Uterus (tissue), 2 donors: ENCODE results near the gene TMEM37.

Experiments used
- CTCF ChIP-seq, 4 experiments: fragments of 200-600 bp in 2 of 4; fragments of 450-650 bp in 2 of 4; sonication (generic) in 2 of 4; IDR thresholded peaks; one replicate each; pipeline ENCODE4 v1.5.1; 2016 to 2019; ENCODE audit warnings: antibody characterized with exemption in 4 of 4, mild to moderate bottlenecking in 2 of 4, moderate library complexity in 1 of 4
- POLR2A ChIP-seq, 2 donors: fragments of 450-650 bp; IDR thresholded peaks; one replicate each; pipeline ENCODE4 v1.6.1; 2016; ENCODE audit warnings: antibody characterized with exemption in 2 of 2, mild to moderate bottlenecking in 1 of 2, moderate library complexity in 1 of 2

- TF ChIP-seq CTCF (IDR thresholded peaks at IDR 0.05) (no peak), POLR2A (IDR thresholded peaks at IDR 0.05) (no peak)
Observed at GRCh38 chr2:119389615-119390306, 41.9 kb upstream of the TMEM37 start.
